ENCODE results near the gene PRDM1.

The PRDM1 gene

GRCh38 chr6:106116125-106116832 is 30.1 kb downstream of the PRDM1 start:
- no peaks in the 10 kb centered on the region for H3K9me3 ChIP-seq (ENCODE audit: control insufficient read depth in 2 of 2, low read length in 2 of 2)
- H3K4me1 ChIP-seq (ENCODE audit: control insufficient read depth, insufficient read depth, low read length): no peaks in the 10 kb centered on the region
- H3K36me3 ChIP-seq (ENCODE audit: control insufficient read depth in 2 of 2, insufficient read depth in 2 of 2, low read length in 2 of 2): no peaks in the 10 kb centered on the region
- no peaks in the 10 kb centered on the region for H3K27me3 ChIP-seq (ENCODE audit: control insufficient read depth in 1 of 2, insufficient read depth in 2 of 2, low read length in 2 of 2)
- no peak overlapping the region for H3K27ac ChIP-seq (ENCODE audit: low read length)
- H3K9ac ChIP-seq (ENCODE audit: low read length in 2 of 2): no peak overlapping the region
- H3K4me3 ChIP-seq (ENCODE audit: low read length in 2 of 2): no peak overlapping the region

- no peaks in the 10 kb centered on the region for H3K27me3 ChIP-seq (ENCODE audit: control insufficient read depth in 1 of 2, insufficient read depth in 2 of 2, low read length in 2 of 2)
- no peaks in the 10 kb centered on the region for H3K36me3 ChIP-seq (ENCODE audit: control insufficient read depth in 2 of 2, insufficient read depth in 2 of 2, low read length in 2 of 2)
- no peaks in the 10 kb centered on the region for H3K4me1 ChIP-seq (ENCODE audit: control insufficient read depth, insufficient read depth, low read length)
- no peak overlapping the region for H3K4me3 ChIP-seq (ENCODE audit: low read length in 2 of 2)
- no peaks in the 10 kb centered on the region for H3K9me3 ChIP-seq (ENCODE audit: control insufficient read depth in 2 of 2, low read length in 2 of 2)
- H3K9ac ChIP-seq (ENCODE audit: low read length in 2 of 2): no peak overlapping the region
- H3K27ac ChIP-seq (ENCODE audit: low read length): no peak overlapping the region
These were observed 31.4 kb downstream of the PRDM1 start for GRCh38 chr6:106117579-106117978.

- H3K4me1 ChIP-seq (ENCODE audit: control insufficient read depth, insufficient read depth, low read length): no peaks in the 10 kb centered on the region
- H3K27ac ChIP-seq (ENCODE audit: low read length): no peak overlapping the region
- H3K9me3 ChIP-seq (ENCODE audit: control insufficient read depth in 2 of 2, low read length in 2 of 2): no peaks in the 10 kb centered on the region
- no peaks in the 10 kb centered on the region for H3K27me3 ChIP-seq (ENCODE audit: control insufficient read depth in 1 of 2, insufficient read depth in 2 of 2, low read length in 2 of 2)
- H3K9ac ChIP-seq (ENCODE audit: low read length in 2 of 2): no peak overlapping the region
- H3K4me3 ChIP-seq (ENCODE audit: low read length in 2 of 2): no peak overlapping the region
- H3K36me3 ChIP-seq (ENCODE audit: control insufficient read depth in 2 of 2, insufficient read depth in 2 of 2, low read length in 2 of 2): no peaks in the 10 kb centered on the region
These were observed 32.8 kb downstream of the PRDM1 start for GRCh38 chr6:106118835-106119431.

DNA sequence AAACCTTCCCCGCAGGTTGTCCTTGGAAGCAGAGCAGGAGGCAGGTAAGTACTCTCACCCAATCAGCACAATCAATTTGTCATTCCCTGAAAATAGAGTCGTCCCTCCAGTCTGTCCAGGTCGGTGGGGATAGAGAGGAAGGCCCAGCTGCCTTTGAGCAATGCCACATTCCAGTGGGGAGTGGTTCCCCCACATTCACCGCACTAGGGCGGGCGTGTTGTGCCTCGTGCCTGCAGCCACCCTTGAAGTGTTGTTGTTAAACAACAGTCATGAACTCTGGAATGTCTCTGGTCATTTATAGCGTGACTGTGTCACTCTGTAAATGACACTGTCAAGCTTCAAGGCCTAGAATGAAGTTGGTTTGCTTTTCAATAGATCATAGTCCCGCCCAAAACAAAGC is 33.4 kb downstream of the PRDM1 start:
- H3K36me3 ChIP-seq (ENCODE audit: control insufficient read depth in 2 of 2, insufficient read depth in 2 of 2, low read length in 2 of 2): no peaks in the 10 kb centered on the region
- no peak overlapping the region for H3K4me3 ChIP-seq (ENCODE audit: low read length in 2 of 2)
- no peaks in the 10 kb centered on the region for H3K27me3 ChIP-seq (ENCODE audit: control insufficient read depth in 1 of 2, insufficient read depth in 2 of 2, low read length in 2 of 2)
- no peak overlapping the region for H3K9ac ChIP-seq (ENCODE audit: low read length in 2 of 2)
- H3K27ac ChIP-seq (ENCODE audit: low read length): no peak overlapping the region
- no peaks in the 10 kb centered on the region for H3K9me3 ChIP-seq (ENCODE audit: control insufficient read depth in 2 of 2, low read length in 2 of 2)
- no peaks in the 10 kb centered on the region for H3K4me1 ChIP-seq (ENCODE audit: control insufficient read depth, insufficient read depth, low read length)

- Histone ChIP-seq H3K27ac (ENCODE audit: low read length) (no peak overlapping the region), H3K36me3 (ENCODE audit: control insufficient read depth in 2 of 2, insufficient read depth in 2 of 2, low read length in 2 of 2) (no peaks in the 10 kb centered on the region), H3K4me3 (ENCODE audit: low read length in 2 of 2) (no peak overlapping the region), H3K9ac (ENCODE audit: low read length in 2 of 2) (no peak overlapping the region), H3K4me1 (ENCODE audit: control insufficient read depth, insufficient read depth, low read length) (no peaks in the 10 kb centered on the region), H3K9me3 (ENCODE audit: control insufficient read depth in 2 of 2, low read length in 2 of 2) (no peaks in the 10 kb centered on the region), H3K27me3 (ENCODE audit: control insufficient read depth in 1 of 2, insufficient read depth in 2 of 2, low read length in 2 of 2) (no peaks in the 10 kb centered on the region)
These were observed 33.9 kb downstream of the PRDM1 start for GRCh38 chr6:106120006-106120405.

DNA sequence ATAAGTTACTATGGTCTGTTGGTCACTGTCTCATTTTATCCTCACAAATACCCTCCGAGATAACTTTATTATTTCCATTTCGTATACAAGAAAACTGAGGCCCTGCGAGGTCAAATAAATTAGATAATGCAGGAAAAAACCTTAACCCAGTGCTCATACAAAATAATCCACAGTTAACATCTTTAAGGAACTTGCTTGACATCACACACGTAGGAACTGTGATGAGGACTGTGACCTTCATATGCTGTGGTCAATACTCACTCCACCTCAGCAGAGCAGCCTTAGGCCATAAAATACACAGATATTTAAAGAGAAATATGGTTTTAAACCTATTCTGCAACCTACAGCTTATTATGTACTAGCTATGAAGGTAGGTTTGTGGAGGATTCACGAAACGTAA is 34.3 kb downstream of the PRDM1 start:
- no peak overlapping the region for H3K4me3 ChIP-seq (ENCODE audit: low read length in 2 of 2)
- no peak overlapping the region for H3K27ac ChIP-seq (ENCODE audit: low read length)
- H3K9ac ChIP-seq (ENCODE audit: low read length in 2 of 2): no peak overlapping the region
- H3K9me3 ChIP-seq (ENCODE audit: control insufficient read depth in 2 of 2, low read length in 2 of 2): no peaks in the 10 kb centered on the region
- H3K36me3 ChIP-seq (ENCODE audit: control insufficient read depth in 2 of 2, insufficient read depth in 2 of 2, low read length in 2 of 2): no peaks in the 10 kb centered on the region
- no peaks in the 10 kb centered on the region for H3K4me1 ChIP-seq (ENCODE audit: control insufficient read depth, insufficient read depth, low read length)
- no peaks in the 10 kb centered on the region for H3K27me3 ChIP-seq (ENCODE audit: control insufficient read depth in 1 of 2, insufficient read depth in 2 of 2, low read length in 2 of 2)

DNA sequence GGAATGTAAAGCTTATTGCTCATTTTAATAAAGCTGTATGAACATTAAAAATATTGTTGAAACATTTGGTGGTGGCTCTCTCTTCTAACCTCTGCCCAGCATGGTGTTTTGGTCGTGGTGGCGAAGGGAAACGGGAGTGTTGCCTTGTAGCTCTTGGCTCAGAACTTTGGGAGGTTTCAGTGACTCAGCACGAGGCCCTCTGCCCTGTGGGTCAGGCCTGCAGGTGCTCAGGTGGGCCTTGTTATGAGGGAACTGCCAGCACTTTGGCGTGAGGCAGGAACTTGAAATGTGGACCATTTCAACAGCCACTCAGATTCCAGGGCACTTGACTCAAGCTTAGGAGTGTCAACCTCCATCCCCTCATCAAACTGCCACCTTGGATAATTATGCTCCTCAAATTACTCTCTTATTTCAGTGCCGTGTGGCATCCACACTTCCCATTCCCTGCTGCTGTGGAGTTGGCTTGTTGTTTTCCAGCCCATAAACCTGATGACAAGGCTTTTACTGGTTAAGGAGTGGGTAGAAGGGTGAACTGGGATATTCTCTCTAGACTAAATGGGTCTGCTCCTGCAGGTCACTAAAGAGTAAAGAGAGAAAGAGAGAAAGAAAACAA is 36.3 kb downstream of the PRDM1 start:
- no peaks in the 10 kb centered on the region for H3K9me3 ChIP-seq (ENCODE audit: control insufficient read depth in 2 of 2, low read length in 2 of 2)
- no peaks in the 10 kb centered on the region for H3K27me3 ChIP-seq (ENCODE audit: control insufficient read depth in 1 of 2, insufficient read depth in 2 of 2, low read length in 2 of 2)

DNA sequence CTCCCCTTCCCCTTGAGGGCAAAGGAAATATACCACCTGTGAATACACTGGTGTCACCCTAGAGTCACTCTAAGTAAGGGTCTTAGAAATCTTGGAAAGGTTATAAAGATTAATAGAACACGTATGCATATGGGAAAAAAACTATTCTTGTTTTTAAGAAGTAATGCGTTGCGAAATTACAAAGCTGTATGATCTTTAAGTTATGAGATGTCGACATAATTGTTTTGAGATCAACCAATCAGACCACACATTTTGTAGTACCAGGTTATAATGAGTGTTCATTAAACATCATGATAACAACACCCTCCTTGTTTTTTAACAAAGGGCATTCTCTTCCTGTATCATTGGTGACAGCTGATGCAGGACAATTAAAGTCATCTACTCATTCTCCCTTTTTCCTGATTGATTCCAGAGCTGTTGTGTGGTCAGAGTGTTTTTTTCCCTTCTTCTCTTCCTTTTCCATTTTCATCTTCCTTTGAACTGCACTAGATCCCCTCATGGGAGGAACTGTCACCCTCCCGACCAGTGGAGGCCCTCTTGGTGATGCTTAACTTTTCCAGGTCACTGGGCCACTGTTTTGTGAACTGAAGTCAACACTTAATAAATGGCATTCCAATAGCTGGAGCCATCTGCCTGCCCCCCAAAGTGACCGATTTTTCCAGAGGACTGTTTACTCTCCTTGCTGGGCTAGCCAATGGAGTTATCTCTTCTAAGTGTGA is 37.0 kb downstream of the PRDM1 start:
- H3K4me3 ChIP-seq (ENCODE audit: low read length in 2 of 2): no peak overlapping the region
- no peak overlapping the region for H3K27ac ChIP-seq (ENCODE audit: low read length)
- H3K4me1 ChIP-seq (ENCODE audit: control insufficient read depth, insufficient read depth, low read length): no peaks in the 10 kb centered on the region
- H3K9me3 ChIP-seq (ENCODE audit: control insufficient read depth in 2 of 2, low read length in 2 of 2): no peaks in the 10 kb centered on the region
- no peaks in the 10 kb centered on the region for H3K36me3 ChIP-seq (ENCODE audit: control insufficient read depth in 2 of 2, insufficient read depth in 2 of 2, low read length in 2 of 2)
- no peak overlapping the region for H3K9ac ChIP-seq (ENCODE audit: low read length in 2 of 2)
- no peaks in the 10 kb centered on the region for H3K27me3 ChIP-seq (ENCODE audit: control insufficient read depth in 1 of 2, insufficient read depth in 2 of 2, low read length in 2 of 2)

More for the DNA sequence above, 36.3 kb downstream of the PRDM1 start:
- Histone ChIP-seq H3K27ac (ENCODE audit: low read length) (no peak overlapping the region), H3K36me3 (ENCODE audit: control insufficient read depth in 2 of 2, insufficient read depth in 2 of 2, low read length in 2 of 2) (no peaks in the 10 kb centered on the region), H3K4me1 (ENCODE audit: control insufficient read depth, insufficient read depth, low read length) (no peaks in the 10 kb centered on the region), H3K9ac (ENCODE audit: low read length in 2 of 2) (no peak overlapping the region), H3K4me3 (ENCODE audit: low read length in 2 of 2) (no peak overlapping the region)

DNA sequence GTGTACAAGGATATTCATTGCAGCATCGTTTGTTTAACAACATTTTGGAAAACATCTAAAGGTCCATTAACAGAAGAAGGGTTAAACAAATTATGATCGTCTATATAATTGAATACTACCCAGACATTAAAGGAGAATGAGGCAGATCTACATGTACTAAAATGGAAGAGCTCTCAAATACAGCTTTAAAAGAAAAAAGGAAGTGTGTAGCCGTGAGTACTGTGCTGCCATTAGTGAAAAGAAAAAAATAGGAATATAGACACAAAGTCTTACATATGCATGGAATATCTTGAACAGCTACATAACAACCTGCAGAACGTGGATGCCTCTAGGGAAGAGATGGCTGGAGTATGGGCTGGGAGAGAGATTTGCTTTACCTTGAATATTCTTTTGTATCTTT is 37.9 kb downstream of the PRDM1 start:
- Histone ChIP-seq H3K4me1 (ENCODE audit: control insufficient read depth, insufficient read depth, low read length) (no peaks in the 10 kb centered on the region), H3K9me3 (ENCODE audit: control insufficient read depth in 2 of 2, low read length in 2 of 2) (no peaks in the 10 kb centered on the region), H3K27me3 (ENCODE audit: control insufficient read depth in 1 of 2, insufficient read depth in 2 of 2, low read length in 2 of 2) (no peaks in the 10 kb centered on the region), H3K4me3 (ENCODE audit: low read length in 2 of 2) (no peak overlapping the region), H3K9ac (ENCODE audit: low read length in 2 of 2) (no peak overlapping the region), H3K36me3 (ENCODE audit: control insufficient read depth in 2 of 2, insufficient read depth in 2 of 2, low read length in 2 of 2) (no peaks in the 10 kb centered on the region), H3K27ac (ENCODE audit: low read length) (no peak overlapping the region)

DNA sequence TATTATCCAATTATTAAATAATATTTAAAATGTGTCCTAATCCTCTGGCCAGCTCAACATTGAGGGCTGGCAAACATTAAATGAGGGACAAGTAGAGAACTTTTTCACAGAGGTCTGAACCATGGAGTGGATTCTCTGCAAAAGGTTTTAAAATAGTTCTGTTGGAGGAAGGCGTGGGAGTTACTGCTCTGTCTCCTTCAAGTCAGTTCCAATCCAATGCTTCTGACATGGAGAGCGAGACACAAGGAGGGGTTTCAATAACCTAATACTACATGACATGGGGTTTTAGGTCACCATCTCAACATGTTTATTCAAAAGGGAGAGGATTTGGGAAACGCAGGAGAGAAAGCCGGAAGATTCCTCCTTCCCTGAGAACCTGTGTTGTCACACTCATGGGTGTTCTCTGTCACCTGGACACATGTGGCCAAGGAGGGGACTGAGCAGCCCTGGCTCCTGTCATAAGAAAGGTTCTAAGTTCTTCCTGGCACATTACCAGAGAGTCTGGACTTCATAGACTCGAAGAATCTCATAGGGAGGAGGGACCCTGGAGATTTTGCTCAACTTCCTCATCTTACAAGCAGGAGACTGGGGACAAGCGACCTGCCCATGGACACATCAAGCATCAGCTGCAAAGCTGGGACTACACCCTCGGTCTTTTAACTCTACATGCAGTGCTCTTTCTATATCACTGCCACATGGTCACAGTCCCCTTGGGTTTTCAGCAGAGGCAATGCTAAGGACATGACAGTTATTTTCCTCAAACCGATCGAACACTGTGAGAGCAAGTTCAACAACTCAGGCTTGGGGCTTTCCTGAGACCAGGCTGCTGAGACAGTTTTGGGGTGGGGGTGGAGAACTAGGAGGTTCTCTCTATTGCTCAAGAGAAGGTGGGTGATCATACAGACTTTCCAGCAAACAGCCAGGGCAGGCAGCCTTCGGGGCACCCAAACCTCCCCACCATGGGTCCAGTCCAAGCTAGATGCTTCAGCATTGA is 38.6 kb downstream of the PRDM1 start:
- H3K9ac ChIP-seq (ENCODE audit: low read length in 2 of 2): no peak overlapping the region
- no peaks in the 10 kb centered on the region for H3K27me3 ChIP-seq (ENCODE audit: control insufficient read depth in 1 of 2, insufficient read depth in 2 of 2, low read length in 2 of 2)
- H3K9me3 ChIP-seq (ENCODE audit: control insufficient read depth in 2 of 2, low read length in 2 of 2): no peaks in the 10 kb centered on the region
- H3K4me3 ChIP-seq (ENCODE audit: low read length in 2 of 2): no peak overlapping the region
- H3K4me1 ChIP-seq (ENCODE audit: control insufficient read depth, insufficient read depth, low read length): no peaks in the 10 kb centered on the region
- no peaks in the 10 kb centered on the region for H3K36me3 ChIP-seq (ENCODE audit: control insufficient read depth in 2 of 2, insufficient read depth in 2 of 2, low read length in 2 of 2)
- no peak overlapping the region for H3K27ac ChIP-seq (ENCODE audit: low read length)

Measured in stomach smooth muscle (tissue), 2 donors.